ENCODE results near the gene MC4R. TPM values are rescaled to one million over a fixed set of nuclear protein-coding genes. Genes with fewer than 3 reads are reported as not detected.

The MC4R gene
- total RNA-seq, 2 donors from 2014 or later, result not detected

DNA sequence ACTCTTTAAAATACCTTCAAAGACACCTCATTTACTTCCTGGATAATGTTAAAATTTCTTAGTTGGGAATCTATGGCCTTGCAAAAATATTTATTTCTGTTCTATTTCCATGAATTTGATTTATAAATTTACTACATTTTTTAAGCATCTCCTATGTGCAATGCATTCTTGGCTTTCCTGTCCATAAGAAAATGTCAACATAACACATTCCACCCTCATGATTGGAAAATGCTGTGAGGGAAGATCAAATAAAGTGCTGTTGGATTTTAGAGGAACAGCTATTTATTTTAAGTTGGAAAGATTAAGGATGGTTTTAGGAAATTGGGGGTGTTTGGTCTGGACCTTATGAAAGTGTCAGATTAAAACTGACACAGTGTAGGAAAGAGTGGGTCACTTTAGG lies 45.4 kb upstream of the MC4R start:
- Histone ChIP-seq H3K27me3 (ENCODE audit: control insufficient read depth, insufficient read depth, low read length, poor library complexity, severe bottlenecking) (no peaks in the 10 kb centered on the region), H3K4me3 (ENCODE audit: low read length) (no peak overlapping the region), H3K4me1 (ENCODE audit: control insufficient read depth, insufficient read depth, low read length) (no peaks in the 10 kb centered on the region), H3K9ac (ENCODE audit: extremely low read depth, low read length, poor library complexity, severe bottlenecking) (no peak overlapping the region), H3K27ac (ENCODE audit: low read depth, low read length) (no peak overlapping the region), H3K36me3 (ENCODE audit: control insufficient read depth, insufficient read depth, low read length) (no peaks in the 10 kb centered on the region), H3K9me3 (ENCODE audit: control insufficient read depth, low read length) (no peaks in the 10 kb centered on the region)
- no peak overlapping the region for H3K27ac Mint-ChIP-seq
- no peak for TF ChIP-seq CTCF (conservative IDR thresholded peaks at IDR 0.05)
- DNase-seq, result no peak
- H3K4me3 Mint-ChIP-seq, result no peak overlapping the region
- H3K27me3 Mint-ChIP-seq (ENCODE audit: insufficient read depth), result no peaks in the 10 kb centered on the region
- H3K9me3 Mint-ChIP-seq, result no peaks in the 10 kb centered on the region
- no peaks in the 10 kb centered on the region for H3K36me3 Mint-ChIP-seq (ENCODE audit: low read depth)
- no peaks in the 10 kb centered on the region for H3K4me1 Mint-ChIP-seq

- H3K9ac ChIP-seq (ENCODE audit: extremely low read depth, low read length, poor library complexity, severe bottlenecking), result no peak overlapping the region
- peak; percentile 79 for DNase-seq
- H3K4me1 ChIP-seq (ENCODE audit: control insufficient read depth, insufficient read depth, low read length), result no peaks in the 10 kb centered on the region
- no peaks in the 10 kb centered on the region for H3K27me3 ChIP-seq (ENCODE audit: control insufficient read depth, insufficient read depth, low read length, poor library complexity, severe bottlenecking)
- Mint-ChIP-seq H3K9me3 (no peaks in the 10 kb centered on the region), H3K27ac (no peak overlapping the region), H3K27me3 (ENCODE audit: insufficient read depth) (no peaks in the 10 kb centered on the region), H3K4me3 (no peak overlapping the region), H3K4me1 (no peaks in the 10 kb centered on the region), H3K36me3 (ENCODE audit: low read depth) (no peaks in the 10 kb centered on the region)
- H3K4me3 ChIP-seq (ENCODE audit: low read length), result no peak overlapping the region
- 88 to 100% methylated on average over 1 to 2 of the region's 3 CpGs for WGBS, 2 experiments (ENCODE audit: insufficient coverage in 1 of 2, insufficient read length in 1 of 2)
- TF ChIP-seq CTCF (conservative IDR thresholded peaks at IDR 0.05), result peak; percentile 83
- H3K36me3 ChIP-seq (ENCODE audit: control insufficient read depth, insufficient read depth, low read length), result no peaks in the 10 kb centered on the region
- H3K27ac ChIP-seq (ENCODE audit: low read depth, low read length), result no peak overlapping the region
- no peaks in the 10 kb centered on the region for H3K9me3 ChIP-seq (ENCODE audit: control insufficient read depth, low read length)
These were observed 41.5 kb upstream of the MC4R start for GRCh38 chr18:60413944-60414547.

DNA sequence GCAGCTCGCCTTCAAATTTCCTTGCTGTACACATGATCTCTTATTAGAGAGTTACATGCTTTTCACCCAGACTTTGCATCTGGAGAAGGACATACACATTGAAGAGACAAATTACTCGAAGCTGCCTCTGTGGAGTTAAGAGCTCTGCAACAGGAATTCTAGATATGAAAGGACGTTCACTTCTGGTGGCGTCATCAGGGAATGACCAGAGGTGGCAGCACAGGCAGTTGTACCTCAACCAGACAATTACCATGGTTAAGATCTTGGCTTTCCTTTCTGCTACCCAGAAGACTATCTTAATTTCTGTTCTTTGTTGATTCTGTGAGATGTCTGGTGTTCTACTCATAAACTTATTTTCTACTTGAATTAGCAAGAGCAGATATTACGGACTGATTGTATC lies 39.1 kb upstream of the MC4R start:
- Mint-ChIP-seq H3K4me1 (peaks cover 2% of the 10 kb centered on the region), H3K27ac (no peak overlapping the region), H3K36me3 (ENCODE audit: low read depth) (no peaks in the 10 kb centered on the region), H3K27me3 (ENCODE audit: insufficient read depth) (no peaks in the 10 kb centered on the region), H3K9me3 (no peaks in the 10 kb centered on the region), H3K4me3 (no peak overlapping the region)
- no peak overlapping the region for H3K4me3 ChIP-seq (ENCODE audit: low read length)
- no peaks in the 10 kb centered on the region for H3K9me3 ChIP-seq (ENCODE audit: control insufficient read depth, low read length)
- 82 to 85% methylated on average over 4 to 5 of the region's 5 CpGs for WGBS, 2 experiments (ENCODE audit: insufficient coverage in 1 of 2, insufficient read length in 1 of 2)
- no peak overlapping the region for H3K27ac ChIP-seq (ENCODE audit: low read depth, low read length)
- H3K36me3 ChIP-seq (ENCODE audit: control insufficient read depth, insufficient read depth, low read length), result no peaks in the 10 kb centered on the region
- peak; percentile 71 for TF ChIP-seq CTCF (conservative IDR thresholded peaks at IDR 0.05)
- no peak overlapping the region for H3K9ac ChIP-seq (ENCODE audit: extremely low read depth, low read length, poor library complexity, severe bottlenecking)
- no peaks in the 10 kb centered on the region for H3K27me3 ChIP-seq (ENCODE audit: control insufficient read depth, insufficient read depth, low read length, poor library complexity, severe bottlenecking)
- no peak for DNase-seq
- no peaks in the 10 kb centered on the region for H3K4me1 ChIP-seq (ENCODE audit: control insufficient read depth, insufficient read depth, low read length)
